Astrocyte of the spinal cord (primary cell): ENCODE data around the gene IKZF1.

Experiments used
- DNase-seq: peaks from one replicate; pipeline ENCODE4 v3.0.0; 2011; ENCODE audit warnings: low read depth, low spot score
- H3K4me3 ChIP-seq: 2 replicates; pipeline ENCODE4 v1.5.1; 2011; ENCODE audit warnings: low read depth, mild to moderate bottlenecking, low read length, moderate library complexity
- in situ Hi-C: cut with HindIII; loops from 2 replicates; pipeline ENCODE4 v1.10.0; 2017; ENCODE audit warnings: low sequenced_read_pairs
- TF ChIP-seq, protein P1 (sequence below): IDR thresholded peaks from 2 replicates; pipeline ENCODE4 v1.5.1; 2012; ENCODE audit warnings: low read depth, mild to moderate bottlenecking, low read length, inconsistent platforms

IKZF1 gene

DNA sequence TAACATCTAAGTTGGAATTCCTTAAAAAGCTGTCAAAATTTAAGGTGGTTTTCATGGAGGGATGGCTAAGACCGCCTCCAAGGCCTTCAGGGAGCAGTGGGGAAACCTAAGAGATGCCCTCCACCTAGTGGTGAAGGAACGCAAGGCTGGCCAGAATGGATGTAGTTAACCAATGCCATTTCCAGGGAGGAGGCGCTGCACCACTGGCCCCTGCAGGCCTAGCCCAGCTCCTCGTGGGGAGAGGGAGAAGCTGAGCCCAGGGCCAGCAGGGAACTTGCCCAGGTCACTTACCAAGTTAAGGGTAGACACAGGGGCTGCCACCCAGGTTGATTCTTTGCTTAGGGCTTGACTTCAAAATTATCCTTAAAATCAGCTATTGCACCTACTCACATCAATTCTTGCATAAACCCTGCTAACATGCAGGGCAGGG lies 113.6 kb downstream of the IKZF1 start:
- in situ Hi-C loops: no loop called here
- H3K4me3 ChIP-seq: no peak overlapping the region
- DNase-seq: peak; percentile 79
- TF ChIP-seq, protein P1, sequence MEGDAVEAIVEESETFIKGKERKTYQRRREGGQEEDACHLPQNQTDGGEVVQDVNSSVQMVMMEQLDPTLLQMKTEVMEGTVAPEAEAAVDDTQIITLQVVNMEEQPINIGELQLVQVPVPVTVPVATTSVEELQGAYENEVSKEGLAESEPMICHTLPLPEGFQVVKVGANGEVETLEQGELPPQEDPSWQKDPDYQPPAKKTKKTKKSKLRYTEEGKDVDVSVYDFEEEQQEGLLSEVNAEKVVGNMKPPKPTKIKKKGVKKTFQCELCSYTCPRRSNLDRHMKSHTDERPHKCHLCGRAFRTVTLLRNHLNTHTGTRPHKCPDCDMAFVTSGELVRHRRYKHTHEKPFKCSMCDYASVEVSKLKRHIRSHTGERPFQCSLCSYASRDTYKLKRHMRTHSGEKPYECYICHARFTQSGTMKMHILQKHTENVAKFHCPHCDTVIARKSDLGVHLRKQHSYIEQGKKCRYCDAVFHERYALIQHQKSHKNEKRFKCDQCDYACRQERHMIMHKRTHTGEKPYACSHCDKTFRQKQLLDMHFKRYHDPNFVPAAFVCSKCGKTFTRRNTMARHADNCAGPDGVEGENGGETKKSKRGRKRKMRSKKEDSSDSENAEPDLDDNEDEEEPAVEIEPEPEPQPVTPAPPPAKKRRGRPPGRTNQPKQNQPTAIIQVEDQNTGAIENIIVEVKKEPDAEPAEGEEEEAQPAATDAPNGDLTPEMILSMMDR: peak; percentile 97

- TF ChIP-seq, protein P1: no peak
- in situ Hi-C loops: no loop called here
- DNase-seq: no peak
- H3K4me3 ChIP-seq: no peak overlapping the region
Measured at GRCh38 chr7:50418526-50419290, 114.2 kb downstream of the IKZF1 start.

- no peak overlapping the region for H3K4me3 ChIP-seq
- DNase-seq: no peak
- in situ Hi-C loops: no loop called here
- TF ChIP-seq, protein P1: no peak
Measured at GRCh38 chr7:50421043-50421442, 116.5 kb downstream of the IKZF1 start.

DNA sequence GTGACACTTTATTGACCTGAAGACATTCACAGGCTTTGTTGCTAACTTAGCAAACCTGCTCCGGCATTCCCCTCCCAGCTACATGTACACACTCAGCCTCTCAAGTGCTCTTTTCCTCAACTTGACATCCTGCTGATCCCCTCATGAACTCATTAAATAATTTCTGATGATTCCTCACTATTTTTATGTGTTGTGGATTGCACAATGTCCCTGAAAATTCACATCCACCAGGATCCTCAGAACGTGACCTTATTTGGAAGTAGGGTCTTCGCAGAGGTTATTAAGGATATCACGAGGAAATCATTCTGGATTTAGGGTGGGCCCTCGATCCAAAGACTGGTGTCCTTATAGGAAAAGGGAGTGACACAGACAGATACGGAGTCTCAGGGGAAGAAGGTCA lies 118.3 kb downstream of the IKZF1 start:
- no peak for DNase-seq
- H3K4me3 ChIP-seq: no peak overlapping the region
- TF ChIP-seq, protein P1: no peak
- in situ Hi-C loops: no loop called here

DNA sequence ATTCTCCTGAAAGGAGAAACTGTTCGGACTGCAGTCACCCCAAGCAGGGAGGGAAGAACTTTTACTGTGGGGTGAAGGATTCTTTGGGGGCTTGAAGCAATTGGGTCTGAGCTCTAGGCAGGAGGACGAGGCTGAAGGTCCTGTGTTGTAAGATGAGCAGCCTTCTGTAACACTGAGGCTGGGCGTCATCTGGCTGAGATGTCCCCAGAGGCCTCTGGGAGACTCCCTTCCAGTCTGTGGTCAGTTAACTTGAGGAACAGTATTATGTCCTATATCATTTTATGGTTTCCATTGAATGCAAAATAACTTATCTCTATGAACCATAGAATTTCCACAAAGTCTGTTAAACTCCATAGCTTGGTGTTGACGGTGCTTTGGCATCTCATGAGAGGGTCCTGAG lies 119.3 kb downstream of the IKZF1 start:
- no peak for DNase-seq
- in situ Hi-C loops: no loop called here
- no peak overlapping the region for H3K4me3 ChIP-seq
- TF ChIP-seq, protein P1: no peak

- in situ Hi-C loops: no loop called here
- no peak overlapping the region for H3K4me3 ChIP-seq
- DNase-seq: no peak
- TF ChIP-seq, protein P1: no peak
Measured at GRCh38 chr7:50425318-50425717, 120.8 kb downstream of the IKZF1 start.
